ENCODE measurements around the gene SEMA4F. TPM values are rescaled to one million over a fixed set of nuclear protein-coding genes. Genes with fewer than 3 reads are reported as not detected.

Gene SEMA4F
- total RNA-seq, 1 donor from 2014 or later, result 6.6 TPM

- DNase-seq (ENCODE audit: low spot score), result no peak
These were observed 4.5 kb downstream of the SEMA4F start for GRCh38 chr2:74658516-74658915.

GRCh38 chr2:74659462-74659861, 5.4 kb downstream of the SEMA4F start:
- DNase-seq (ENCODE audit: low spot score), result no peak

- DNase-seq (ENCODE audit: low spot score), result no peak
These were observed 14.0 kb downstream of the SEMA4F start for GRCh38 chr2:74668087-74668486.

- no peak for DNase-seq (ENCODE audit: low spot score)
These were observed 16.2 kb downstream of the SEMA4F start for GRCh38 chr2:74670263-74670662.

GRCh38 chr2:74671479-74671878, 17.4 kb downstream of the SEMA4F start:
- DNase-seq (ENCODE audit: low spot score), result no peak

GRCh38 chr2:74673826-74674528, 19.9 kb downstream of the SEMA4F start:
- DNase-seq (ENCODE audit: low spot score), result no peak

- DNase-seq (ENCODE audit: low spot score), result no peak
These were observed 21.0 kb downstream of the SEMA4F start for GRCh38 chr2:74675090-74675489.

GRCh38 chr2:74676331-74676730, 22.3 kb downstream of the SEMA4F start:
- DNase-seq (ENCODE audit: low spot score), result no peak

DNA sequence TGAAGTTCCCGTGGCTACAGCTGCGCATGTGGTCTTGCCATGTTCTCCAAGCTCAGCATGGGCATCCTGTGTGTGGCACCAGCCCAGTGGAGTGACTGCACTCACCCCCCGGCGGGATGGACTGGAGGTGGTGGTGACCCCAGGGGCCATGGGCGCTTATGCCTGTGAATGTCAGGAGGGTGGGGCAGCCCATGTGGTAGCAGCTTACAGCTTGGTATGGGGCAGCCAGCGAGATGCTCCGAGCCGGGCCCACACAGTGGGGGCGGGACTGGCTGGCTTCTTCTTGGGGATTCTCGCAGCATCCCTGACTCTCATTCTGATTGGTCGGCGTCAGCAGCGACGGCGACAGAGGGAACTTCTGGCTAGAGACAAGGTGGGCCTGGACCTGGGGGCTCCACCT, 25.6 kb downstream of the SEMA4F start:
- DNase-seq (ENCODE audit: low spot score), result no peak

- no peak for DNase-seq (ENCODE audit: low spot score)
These were observed 28.5 kb downstream of the SEMA4F start for GRCh38 chr2:74682501-74682900.

DNA sequence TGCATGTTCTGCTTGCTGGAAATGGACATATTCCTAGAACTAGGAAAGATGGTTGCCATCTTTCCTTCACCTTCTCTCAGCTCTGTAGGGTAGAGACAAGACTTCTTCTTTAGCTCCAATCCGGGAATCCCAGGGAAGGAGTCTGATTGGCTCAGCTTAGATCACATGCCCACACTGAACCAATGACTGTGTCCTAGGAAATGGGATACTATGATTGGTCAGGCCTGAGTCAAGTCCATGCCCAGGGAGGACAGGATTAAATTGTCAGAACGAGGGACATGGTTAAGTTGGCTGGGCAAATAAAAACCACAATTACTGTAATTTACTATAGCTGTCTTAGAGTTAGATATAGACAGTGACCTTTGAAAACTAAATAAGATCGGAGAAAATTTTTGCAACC, 31.4 kb downstream of the SEMA4F start:
- no peak for DNase-seq (ENCODE audit: low spot score)

DNA sequence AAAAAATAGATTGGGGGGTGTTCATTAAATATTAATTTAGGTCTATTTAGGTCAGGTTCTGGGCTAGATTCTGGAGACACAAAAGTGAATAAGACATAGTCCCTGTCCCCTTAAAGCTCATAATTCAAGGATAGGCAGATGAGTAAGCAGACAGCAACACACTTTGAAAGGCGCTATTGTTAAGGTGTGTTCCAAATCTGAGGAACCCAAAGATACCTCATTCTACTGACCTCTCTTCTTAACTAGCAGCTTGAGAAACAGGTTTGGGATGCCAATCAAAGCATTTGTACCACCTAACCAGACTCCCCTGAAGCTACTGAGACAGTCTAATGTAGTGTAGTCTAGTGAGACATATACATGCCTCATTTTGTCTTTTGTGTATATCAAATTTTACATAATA, 34.8 kb downstream of the SEMA4F start:
- DNase-seq (ENCODE audit: low spot score), result no peak

DNA sequence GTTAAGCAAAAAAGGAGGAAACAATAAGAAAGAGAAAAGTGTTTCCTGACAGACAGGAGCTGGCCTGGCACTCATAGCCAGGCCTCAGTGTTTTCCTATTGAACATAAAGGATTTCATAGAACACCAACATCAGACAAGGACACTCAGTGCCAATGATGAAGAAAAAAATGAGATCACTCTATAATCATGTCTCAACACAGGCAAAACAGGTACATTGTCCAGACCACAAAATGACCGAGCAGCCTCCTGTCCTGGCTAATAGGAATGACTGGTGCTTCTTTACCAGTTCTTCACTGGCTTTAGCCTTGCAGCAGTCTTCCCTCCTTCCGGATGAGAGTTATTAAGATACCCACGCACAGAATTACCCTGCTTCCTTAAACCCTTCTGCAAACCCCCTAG, 35.6 kb downstream of the SEMA4F start:
- DNase-seq (ENCODE audit: low spot score), result no peak

DNA sequence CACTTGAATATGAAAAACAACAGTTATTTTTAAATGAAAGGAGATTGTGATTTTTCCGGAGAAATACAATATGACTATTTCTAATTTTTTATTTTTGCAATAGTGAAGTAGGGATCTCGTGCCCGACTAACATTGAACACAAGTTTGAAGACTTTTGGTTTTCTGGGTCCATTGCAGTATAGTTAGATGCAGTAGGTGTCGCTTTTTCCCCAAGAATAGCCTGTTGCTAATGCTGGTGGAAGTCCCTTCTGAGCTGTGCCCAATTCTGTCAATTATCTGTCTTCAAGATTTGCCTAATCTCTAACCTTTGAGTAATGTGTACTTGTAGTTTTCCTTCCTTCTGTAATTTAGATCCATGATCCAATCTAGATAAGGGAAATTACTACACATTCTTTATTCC, 36.5 kb downstream of the SEMA4F start:
- DNase-seq (ENCODE audit: low spot score), result no peak

DNA sequence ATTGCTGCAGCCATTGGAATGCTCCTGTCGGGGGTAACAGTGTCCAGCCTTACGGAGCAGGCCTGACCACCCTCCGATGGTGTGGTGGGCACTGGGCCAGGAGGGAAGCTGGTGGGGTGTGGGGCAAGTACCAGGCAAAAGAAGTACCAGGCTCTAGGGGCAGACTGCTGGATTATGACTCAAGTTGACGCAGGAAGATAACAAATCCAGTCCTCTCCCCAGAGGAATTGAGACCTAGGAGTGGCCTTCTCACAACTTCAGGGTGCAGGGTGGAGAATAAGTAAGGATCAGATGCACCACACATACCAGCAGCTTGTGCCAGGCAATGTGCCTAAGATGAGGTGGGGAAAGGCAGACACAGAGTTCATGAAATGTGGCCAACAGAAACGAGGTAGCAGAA, 37.9 kb downstream of the SEMA4F start:
- no peak for DNase-seq (ENCODE audit: low spot score)

GRCh38 chr2:74693213-74693612, 39.2 kb downstream of the SEMA4F start:
- no peak for DNase-seq (ENCODE audit: low spot score)

- no peak for DNase-seq (ENCODE audit: low spot score)
These were observed 39.6 kb downstream of the SEMA4F start for GRCh38 chr2:74693668-74694067.

GRCh38 chr2:74694281-74694680, 40.2 kb downstream of the SEMA4F start:
- no peak for DNase-seq (ENCODE audit: low spot score)

GRCh38 chr2:74695663-74696062, 41.6 kb downstream of the SEMA4F start:
- no peak for DNase-seq (ENCODE audit: low spot score)

- DNase-seq (ENCODE audit: low spot score), result no peak
These were observed 42.8 kb downstream of the SEMA4F start for GRCh38 chr2:74696829-74697228.

- DNase-seq (ENCODE audit: low spot score), result no peak
These were observed 46.8 kb downstream of the SEMA4F start for GRCh38 chr2:74700643-74701372.

GRCh38 chr2:74702001-74702715, 48.1 kb downstream of the SEMA4F start:
- DNase-seq (ENCODE audit: low spot score), result no peak

Data from mesenteric fat pad (tissue), 1 donor.